ENCODE measurements around the gene CERS3.

Gene CERS3

DNA sequence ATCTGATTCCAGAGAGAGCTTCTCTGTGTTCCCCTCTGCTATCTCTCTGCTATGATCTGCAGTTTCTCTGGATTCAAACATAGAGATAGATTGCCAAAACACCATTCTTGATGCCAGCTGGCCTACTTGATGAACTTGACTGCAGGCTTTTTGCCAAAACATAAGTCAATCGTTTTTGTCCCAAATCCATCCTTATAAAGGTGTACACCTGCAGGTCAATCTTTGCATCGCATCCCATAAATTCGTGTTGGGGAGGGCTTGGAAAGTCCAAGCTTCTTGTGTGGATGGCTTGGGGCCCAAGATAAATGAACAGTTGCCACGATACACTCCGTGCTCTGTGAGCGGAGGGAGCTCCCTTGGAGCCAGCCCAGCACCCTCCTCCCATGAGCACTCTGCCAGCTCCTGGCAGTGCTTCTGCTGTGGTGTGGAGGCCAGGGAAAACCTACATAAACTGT, 2.7 kb downstream of the CERS3 start:
- DNase-seq: no peak

DNA sequence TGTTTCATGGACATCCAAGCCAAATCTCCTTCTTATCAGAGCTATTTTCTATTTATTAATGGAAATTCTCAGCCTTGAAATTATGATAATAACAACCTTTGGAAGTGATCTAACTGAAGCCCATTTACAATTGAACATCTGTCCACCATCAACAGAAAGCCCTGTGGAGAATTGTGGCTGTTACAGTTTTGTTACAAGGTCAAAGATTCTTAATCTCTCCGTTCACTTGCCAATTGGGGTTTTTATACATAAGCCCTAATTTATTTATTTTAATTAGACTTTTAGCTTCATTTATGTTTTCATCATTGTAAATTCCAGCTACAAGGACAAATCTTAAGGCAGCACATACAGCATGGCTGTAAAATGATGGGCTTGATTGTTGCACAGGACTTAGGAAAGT, 3.3 kb downstream of the CERS3 start:
- DNase-seq: no peak

GRCh38 chr15:100524326-100524725, 4.4 kb downstream of the CERS3 start:
- DNase-seq: no peak

DNA sequence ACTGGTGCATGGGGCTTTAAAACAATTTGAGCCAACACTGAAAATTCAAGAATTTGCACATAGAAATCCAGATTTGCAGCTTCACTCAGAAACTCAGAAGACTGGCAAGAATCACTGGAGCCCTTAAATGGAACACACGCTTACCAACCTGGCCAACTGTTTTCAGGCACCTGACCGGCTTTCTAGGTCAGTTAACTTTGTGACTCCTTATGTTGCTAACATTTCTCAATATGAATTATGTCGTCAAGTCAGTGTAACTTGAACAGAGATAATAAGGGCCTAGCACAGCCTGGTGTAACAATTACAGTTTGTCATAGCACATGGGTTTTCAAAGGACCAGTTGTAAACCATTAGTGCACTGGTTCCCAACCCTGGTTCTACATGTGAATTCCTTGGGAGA, 6.8 kb downstream of the CERS3 start:
- DNase-seq: no peak

- DNase-seq: no peak
These were observed 8.4 kb downstream of the CERS3 start for GRCh38 chr15:100520132-100520921.

DNA sequence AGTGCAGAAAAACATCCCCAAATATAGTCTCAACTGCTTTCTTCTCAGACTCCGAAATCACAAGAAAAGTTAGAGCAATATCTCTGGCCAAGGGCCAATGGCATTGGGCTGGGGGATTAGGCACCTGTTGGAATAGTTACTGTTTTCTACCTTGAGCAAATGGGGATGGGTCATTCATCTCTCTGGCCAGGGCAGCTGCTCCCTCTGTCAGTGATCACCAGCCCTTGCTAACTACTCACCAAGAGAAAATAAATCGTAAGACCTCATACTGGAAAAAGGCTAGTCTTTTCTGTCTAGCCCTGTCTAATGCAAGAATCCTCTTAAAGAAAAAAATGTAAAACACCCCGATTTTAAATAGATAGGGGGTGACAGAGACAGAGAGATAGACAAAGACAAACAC, 10.9 kb downstream of the CERS3 start:
- no peak for DNase-seq

DNA sequence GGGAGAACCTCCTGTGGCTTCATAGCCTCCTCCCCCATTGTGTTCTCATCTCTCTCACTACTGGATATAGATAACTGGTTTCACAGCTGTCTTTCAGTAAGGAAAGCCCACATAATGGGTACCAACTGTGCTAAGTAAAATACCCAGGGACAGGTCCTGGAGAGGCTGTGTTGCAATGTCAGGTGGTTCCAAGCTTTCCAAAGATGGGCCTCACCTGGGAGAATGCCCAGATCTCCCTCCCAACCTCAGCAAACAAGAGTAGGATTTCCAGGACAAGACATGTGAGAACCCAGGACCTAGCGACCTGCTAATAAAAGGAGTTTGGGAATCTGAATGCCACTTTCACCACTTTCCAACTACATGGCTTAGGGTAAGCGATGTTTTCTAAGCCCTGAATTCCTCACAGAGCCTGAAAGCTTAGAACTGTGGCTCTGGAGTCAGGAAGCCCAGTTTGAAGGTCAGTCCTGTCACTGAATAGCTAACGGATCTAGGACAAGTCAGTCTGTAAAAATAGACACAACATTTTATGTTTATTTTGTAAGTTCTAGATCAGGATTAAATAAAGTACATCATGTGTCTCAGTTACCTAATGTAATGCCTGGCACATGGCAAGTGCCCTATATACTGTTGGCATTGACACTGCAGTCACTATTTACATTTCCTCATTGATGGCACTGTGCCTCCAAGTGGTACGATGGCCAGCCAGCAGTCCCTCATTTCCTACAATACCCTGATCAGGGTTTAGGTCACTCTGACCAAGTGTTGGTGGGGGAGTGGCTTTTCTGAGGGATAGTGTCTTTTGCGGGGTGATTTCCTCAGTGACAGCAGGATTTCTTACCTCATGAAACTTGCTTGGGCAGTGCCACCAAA, 11.9 kb downstream of the CERS3 start:
- no peak for DNase-seq

DNA sequence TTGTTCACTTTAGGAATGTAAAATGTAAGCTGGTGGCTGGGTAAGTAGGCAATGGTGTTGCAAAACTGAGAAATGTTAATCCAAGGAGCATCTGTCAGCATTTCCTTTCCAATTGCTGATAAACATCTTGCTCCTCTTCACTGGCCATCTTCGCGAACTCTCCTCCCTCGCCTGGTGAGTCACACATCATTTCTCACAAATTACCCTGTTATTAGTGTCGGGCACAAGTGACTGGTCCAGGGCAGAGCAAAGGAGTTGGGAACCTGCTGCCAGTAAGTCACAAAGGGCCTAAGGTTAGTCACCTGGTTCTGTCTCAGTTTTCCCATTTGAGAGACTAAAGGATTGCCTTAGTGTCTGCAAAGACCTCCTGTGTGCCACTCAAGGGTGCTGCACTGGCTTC, 13.0 kb downstream of the CERS3 start:
- DNase-seq: no peak

GRCh38 chr15:100508641-100509300, 20.0 kb downstream of the CERS3 start:
- no peak for DNase-seq

GRCh38 chr15:100502651-100503050, 26.1 kb downstream of the CERS3 start:
- DNase-seq: no peak

GRCh38 chr15:100501117-100501516, 27.6 kb downstream of the CERS3 start:
- no peak for DNase-seq

DNA sequence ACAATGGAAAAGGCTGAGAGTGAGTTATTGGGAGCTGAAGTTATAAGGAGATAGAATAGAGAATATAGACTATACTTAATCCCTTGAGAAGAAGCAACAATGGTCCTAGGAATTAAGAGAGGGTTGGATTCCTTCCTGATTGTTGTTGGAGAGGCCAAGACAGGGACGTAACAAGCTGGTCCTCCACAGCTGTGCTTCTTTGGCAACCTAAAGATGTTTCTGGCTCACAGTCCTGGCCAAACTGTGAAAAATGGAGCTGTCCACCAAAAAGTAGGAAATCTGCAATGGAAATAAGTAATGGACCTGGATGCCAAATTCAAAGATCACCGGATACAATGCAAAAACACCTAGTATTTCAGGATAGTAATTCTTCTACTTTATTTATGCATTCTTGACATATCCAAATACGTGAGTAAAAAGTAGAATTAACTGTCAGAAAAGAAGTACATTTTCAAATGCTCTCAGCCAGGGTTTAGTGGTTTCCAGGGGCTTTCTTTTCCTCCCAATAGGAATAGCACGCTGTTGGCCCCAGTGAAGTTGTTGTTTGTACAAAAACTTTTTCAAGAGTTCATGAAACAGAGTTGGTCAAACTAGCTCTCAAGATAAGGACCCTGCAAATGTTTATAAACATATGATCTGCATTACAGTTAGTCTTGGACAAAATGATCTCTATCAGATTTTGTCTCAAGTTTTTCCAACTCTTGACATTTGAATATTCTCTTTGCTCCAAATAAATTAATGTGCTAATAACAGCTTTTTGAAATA, 28.3 kb downstream of the CERS3 start:
- DNase-seq: no peak

GRCh38 chr15:100495861-100496260, 32.9 kb downstream of the CERS3 start:
- no peak for DNase-seq

DNA sequence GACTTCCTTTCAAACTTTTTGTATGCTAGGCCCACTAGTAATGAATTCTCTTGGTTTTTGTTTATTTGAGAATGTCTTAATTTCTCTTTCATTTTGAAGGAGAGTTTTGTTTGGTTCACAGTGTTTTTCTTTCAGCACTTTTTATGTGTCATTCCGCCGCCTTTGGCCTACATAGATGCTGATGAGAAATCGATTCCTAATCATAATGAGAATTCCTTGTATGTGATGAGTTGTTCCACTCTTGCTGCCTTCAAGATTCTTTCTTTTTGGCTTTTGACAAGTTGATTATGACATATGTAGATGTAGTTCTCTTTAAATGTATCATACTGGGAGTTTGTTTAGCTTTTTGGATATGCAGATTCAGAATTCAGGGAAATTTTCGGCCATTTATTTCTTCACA, 35.5 kb downstream of the CERS3 start:
- DNase-seq: no peak

DNA sequence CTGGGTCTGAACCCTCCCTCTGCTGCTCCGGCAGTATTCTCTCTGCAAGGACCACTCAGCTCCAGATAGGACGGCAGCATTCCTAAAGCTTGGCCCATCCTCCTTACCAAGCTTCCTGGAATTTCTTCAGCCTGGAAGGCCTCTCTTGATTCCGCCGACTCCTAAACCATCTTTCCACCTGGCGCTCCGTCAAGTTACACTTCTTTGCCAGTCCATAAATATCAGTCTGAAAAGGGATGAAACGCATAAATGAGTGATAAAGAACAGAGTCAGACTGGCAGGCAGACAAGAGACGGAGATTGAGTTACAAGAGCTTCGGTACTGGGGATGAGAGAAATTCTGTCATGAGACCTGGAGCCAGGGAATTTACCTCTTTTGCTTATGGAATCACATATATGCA, 44.3 kb downstream of the CERS3 start:
- DNase-seq: no peak

GRCh38 chr15:100483370-100483769, 45.4 kb downstream of the CERS3 start:
- DNase-seq: no peak

DNA sequence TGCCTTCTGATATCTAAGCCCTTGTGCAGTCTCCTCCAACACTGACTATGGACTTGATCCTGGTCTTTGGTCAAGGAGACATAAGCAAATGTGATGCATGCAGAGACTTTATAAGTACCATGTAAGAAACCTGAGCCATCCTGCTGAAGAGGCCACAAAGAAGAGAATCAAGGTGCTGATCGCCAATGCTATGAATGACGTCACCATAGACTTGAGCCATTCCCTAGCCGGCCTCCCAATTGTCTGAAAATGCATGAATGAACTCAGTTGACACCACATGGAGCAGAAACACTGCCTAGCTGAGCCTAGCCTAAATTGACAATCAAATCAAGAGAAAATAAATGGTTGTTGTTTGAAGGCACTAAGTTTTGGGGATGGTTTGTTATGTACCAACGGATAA, 51.9 kb downstream of the CERS3 start:
- no peak for DNase-seq

- DNase-seq: no peak
These were observed 56.0 kb downstream of the CERS3 start for GRCh38 chr15:100472736-100473135.

DNA sequence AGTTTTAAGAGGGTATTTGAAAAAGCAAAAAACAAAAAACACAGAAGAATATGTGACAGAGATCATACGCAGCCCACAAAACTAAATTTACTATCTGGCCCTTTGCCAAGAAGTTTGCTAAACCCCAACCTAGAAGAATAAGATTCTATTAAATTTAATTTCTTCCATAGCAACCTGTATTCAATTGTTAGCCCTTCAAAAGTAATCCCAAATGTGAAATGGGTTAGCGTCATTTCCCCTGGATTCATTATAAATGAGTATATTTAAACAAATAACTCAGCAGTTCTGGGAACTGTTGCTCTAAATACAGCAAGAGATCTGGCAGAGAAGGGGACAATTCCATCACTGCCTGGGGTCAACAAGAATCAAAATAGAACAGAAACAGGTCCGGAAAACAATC, 56.8 kb downstream of the CERS3 start:
- no peak for DNase-seq

- DNase-seq: no peak
These were observed 60.5 kb downstream of the CERS3 start for GRCh38 chr15:100468285-100468684.

DNA sequence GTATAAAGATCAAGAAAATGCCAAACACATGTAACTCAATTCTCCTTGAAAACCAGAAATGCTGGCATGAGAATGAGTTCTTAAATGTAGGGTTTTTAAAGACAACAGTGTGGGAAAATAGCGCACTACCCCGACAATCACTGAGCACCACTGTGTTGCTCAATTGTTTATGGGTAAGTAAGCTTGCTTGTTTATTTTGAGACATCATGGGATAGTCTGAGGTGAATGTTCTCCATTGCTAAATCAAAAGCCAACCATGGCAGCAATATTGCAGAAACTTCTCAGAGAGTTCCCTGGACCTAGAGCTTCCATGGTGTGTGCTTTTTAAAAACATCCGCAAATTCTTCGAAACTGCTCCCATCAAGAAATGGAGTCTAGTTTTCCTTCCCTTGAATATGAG, 62.7 kb downstream of the CERS3 start:
- DNase-seq: no peak

GRCh38 chr15:100464888-100465287, 63.9 kb downstream of the CERS3 start:
- no peak for DNase-seq

- DNase-seq: no peak
These were observed 64.5 kb downstream of the CERS3 start for GRCh38 chr15:100464256-100464655.

Data from SHP77 treated with DMSO at 0.1 percent for 48 hours (cell line).